ENCODE data around the gene NR3C1.

NR3C1 gene

GRCh38 chr5:143228597-143229293 lies 174.7 kb downstream of the NR3C1 start:
- no peak for DNase-seq
